SK-N-SH treated with all-trans-retinoic acid at 6 μM for 48 hours (cell line): ENCODE results near the gene LRRC4C.

Experiments used
- ATAC-seq: fragments of 200-7000 bp; cut with Tn5 transposase; 3 replicates; pipeline ENCODE4 v1.9.1; 2020; ENCODE audit warnings: mild to moderate bottlenecking, moderate library complexity
- ARNTL ChIP-seq: fragments of 450-650 bp; formaldehyde crosslinking; IDR thresholded peaks from 2 replicates; pipeline ENCODE4 v1.5.0; 2020; ENCODE audit warnings: low read depth, mild to moderate bottlenecking, moderate library complexity, borderline replicate concordance
- BACH2 ChIP-seq: fragments of 250-450 bp; sonication (Bioruptor Pico); IDR thresholded peaks from 2 replicates; pipeline ENCODE4 v1.9.0; 2021; ENCODE audit warnings: mild to moderate bottlenecking, borderline replicate concordance
- CSDC2 ChIP-seq: fragments of 250-450 bp; sonication (Bioruptor Pico); IDR thresholded peaks from 2 replicates; pipeline ENCODE4 v1.5.0; 2020; ENCODE audit warnings: mild to moderate bottlenecking, moderate library complexity
- ESRRG ChIP-seq: fragments of 250-450 bp; sonication (Bioruptor Pico); IDR thresholded peaks from 2 replicates; pipeline ENCODE4 v1.6.1; 2021; ENCODE audit warnings: mild to moderate bottlenecking
- GLIS3 ChIP-seq: fragments of 250-450 bp; sonication (Bioruptor Pico); IDR thresholded peaks from 2 replicates; pipeline ENCODE4 v1.5.0; 2020; ENCODE audit warnings: mild to moderate bottlenecking, moderate library complexity
- ISL1 ChIP-seq: fragments of 250-450 bp; sonication (Bioruptor Pico); IDR thresholded peaks from 2 replicates; pipeline ENCODE4 v2.1.2; 2022; ENCODE audit warnings: mild to moderate bottlenecking, moderate library complexity
- OSR1 ChIP-seq: fragments of 250-450 bp; sonication (Bioruptor Pico); IDR thresholded peaks from 2 replicates; pipeline ENCODE4 v1.8.0; 2022; ENCODE audit warnings: moderate library complexity, mild to moderate bottlenecking, inconsistent platforms
- PATZ1 ChIP-seq: fragments of 250-450 bp; sonication (Bioruptor Pico); IDR thresholded peaks from 2 replicates; pipeline ENCODE4 v1.8.0; 2020; ENCODE audit warnings: mild to moderate bottlenecking, moderate library complexity, borderline replicate concordance
- POU6F1 ChIP-seq: fragments of 250-450 bp; sonication (Bioruptor Pico); IDR thresholded peaks from 2 replicates; pipeline ENCODE4 v1.8.0; 2021; ENCODE audit warnings: low read depth, mild to moderate bottlenecking, moderate library complexity, borderline replicate concordance
- RARB ChIP-seq: fragments of 250-450 bp; sonication (Bioruptor Pico); IDR thresholded peaks from 2 replicates; pipeline ENCODE4 v1.8.0; 2021; ENCODE audit warnings: mild to moderate bottlenecking, moderate library complexity
- TCF4 ChIP-seq: fragments of 250-450 bp; sonication (Bioruptor Pico); IDR thresholded peaks from 2 replicates; pipeline ENCODE4 v1.8.0; 2021; ENCODE audit warnings: mild to moderate bottlenecking, moderate library complexity, borderline replicate concordance
- TOX ChIP-seq: fragments of 250-450 bp; sonication (Bioruptor Pico); IDR thresholded peaks from 2 replicates; pipeline ENCODE4 v1.8.0; 2021; ENCODE audit warnings: mild to moderate bottlenecking, moderate library complexity, borderline replicate concordance
- ZC3H10 ChIP-seq: fragments of 250-450 bp; sonication (Bioruptor Pico); IDR thresholded peaks from 2 replicates; pipeline ENCODE4 v1.5.1; 2021; ENCODE audit warnings: mild to moderate bottlenecking, moderate library complexity
- ZFP30 ChIP-seq: fragments of 450-650 bp; formaldehyde crosslinking; IDR thresholded peaks from 2 replicates; pipeline ENCODE4 v1.5.0; 2022; ENCODE audit warnings: mild to moderate bottlenecking, moderate library complexity
- ZNF565 ChIP-seq: fragments of 450-650 bp; formaldehyde crosslinking; conservative IDR thresholded peaks from 2 replicates; pipeline ENCODE4 v1.5.0; 2020; ENCODE audit warnings: low read depth, mild to moderate bottlenecking, moderate library complexity
- ZNF8 ChIP-seq: fragments of 450-650 bp; formaldehyde crosslinking; IDR thresholded peaks from 2 replicates; pipeline ENCODE4 v1.5.0; 2020; ENCODE audit warnings: mild to moderate bottlenecking, moderate library complexity
- TF ChIP-seq, protein P1 (sequence below): fragments of 250-450 bp; sonication (Bioruptor Pico); IDR thresholded peaks from 2 replicates; pipeline ENCODE4 v1.5.0; 2020; ENCODE audit warnings: mild to moderate bottlenecking, moderate library complexity
- TF ChIP-seq, protein P2 (sequence below): fragments of 250-450 bp; sonication (Bioruptor Pico); IDR thresholded peaks from 2 replicates; pipeline ENCODE4 v1.5.1; 2020; ENCODE audit warnings: low read depth, mild to moderate bottlenecking, moderate library complexity

The LRRC4C gene

GRCh38 chr11:40894501-40894900 is 565.0 kb downstream of the LRRC4C start:
- TF ChIP-seq ZFP30 (CRISPR knock-in tag) (no peak), ZNF8 (no peak), ESRRG (CRISPR knock-in tag) (no peak), ZC3H10 (no peak), CSDC2 (no peak), ARNTL (CRISPR knock-in tag) (no peak), TOX (CRISPR knock-in tag) (no peak), ISL1 (no peak), GLIS3 (CRISPR knock-in tag) (no peak), POU6F1 (CRISPR knock-in tag) (no peak), TCF4 (no peak), PATZ1 (CRISPR knock-in tag) (no peak)
- TF ChIP-seq, protein P1, sequence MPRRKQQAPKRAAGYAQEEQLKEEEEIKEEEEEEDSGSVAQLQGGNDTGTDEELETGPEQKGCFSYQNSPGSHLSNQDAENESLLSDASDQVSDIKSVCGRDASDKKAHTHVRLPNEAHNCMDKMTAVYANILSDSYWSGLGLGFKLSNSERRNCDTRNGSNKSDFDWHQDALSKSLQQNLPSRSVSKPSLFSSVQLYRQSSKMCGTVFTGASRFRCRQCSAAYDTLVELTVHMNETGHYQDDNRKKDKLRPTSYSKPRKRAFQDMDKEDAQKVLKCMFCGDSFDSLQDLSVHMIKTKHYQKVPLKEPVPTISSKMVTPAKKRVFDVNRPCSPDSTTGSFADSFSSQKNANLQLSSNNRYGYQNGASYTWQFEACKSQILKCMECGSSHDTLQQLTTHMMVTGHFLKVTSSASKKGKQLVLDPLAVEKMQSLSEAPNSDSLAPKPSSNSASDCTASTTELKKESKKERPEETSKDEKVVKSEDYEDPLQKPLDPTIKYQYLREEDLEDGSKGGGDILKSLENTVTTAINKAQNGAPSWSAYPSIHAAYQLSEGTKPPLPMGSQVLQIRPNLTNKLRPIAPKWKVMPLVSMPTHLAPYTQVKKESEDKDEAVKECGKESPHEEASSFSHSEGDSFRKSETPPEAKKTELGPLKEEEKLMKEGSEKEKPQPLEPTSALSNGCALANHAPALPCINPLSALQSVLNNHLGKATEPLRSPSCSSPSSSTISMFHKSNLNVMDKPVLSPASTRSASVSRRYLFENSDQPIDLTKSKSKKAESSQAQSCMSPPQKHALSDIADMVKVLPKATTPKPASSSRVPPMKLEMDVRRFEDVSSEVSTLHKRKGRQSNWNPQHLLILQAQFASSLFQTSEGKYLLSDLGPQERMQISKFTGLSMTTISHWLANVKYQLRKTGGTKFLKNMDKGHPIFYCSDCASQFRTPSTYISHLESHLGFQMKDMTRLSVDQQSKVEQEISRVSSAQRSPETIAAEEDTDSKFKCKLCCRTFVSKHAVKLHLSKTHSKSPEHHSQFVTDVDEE (CRISPR knock-in tag), result no peak
- no peak for ATAC-seq

DNA sequence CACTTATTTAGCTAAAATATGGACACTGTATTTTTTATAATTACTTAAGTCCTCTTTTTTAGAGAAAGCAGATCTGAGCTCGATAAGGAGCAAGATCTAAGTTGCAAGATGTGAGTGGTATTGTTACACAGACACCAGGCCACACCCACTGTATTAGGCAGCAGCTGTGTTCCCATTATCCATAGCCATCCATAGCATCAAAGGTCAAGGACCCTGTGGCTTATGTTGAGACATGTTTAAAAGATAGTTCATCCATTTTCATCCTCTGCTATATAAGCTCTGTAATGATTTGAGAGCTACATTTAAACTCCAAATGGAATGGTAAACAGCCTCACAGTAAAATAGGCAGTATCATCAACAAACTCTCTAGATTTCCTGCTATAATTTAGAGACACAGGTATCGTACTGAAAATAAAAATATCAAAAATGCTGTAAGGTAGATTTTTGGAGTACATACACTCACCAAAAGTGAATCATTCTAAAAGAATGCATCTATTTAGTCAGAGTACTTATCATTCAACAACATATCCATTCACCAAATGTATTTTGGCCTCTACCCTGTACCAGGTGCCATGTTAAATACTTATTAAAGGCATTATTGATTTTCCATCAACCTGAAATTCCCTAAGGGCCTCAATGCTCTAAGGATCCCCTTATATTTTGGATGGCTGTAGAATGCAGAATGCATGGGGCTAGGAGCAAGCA is 574.0 kb downstream of the LRRC4C start:
- ATAC-seq, result no peak

More for the DNA sequence above, 574.0 kb downstream of the LRRC4C start:
- no peak for TF ChIP-seq RARB
- no peak for TF ChIP-seq TCF4
- TF ChIP-seq TOX (CRISPR knock-in tag), result no peak
- TF ChIP-seq PATZ1 (CRISPR knock-in tag), result no peak
- TF ChIP-seq BACH2 (CRISPR knock-in tag), result no peak
- no peak for TF ChIP-seq ZC3H10
- no peak for TF ChIP-seq CSDC2
- no peak for TF ChIP-seq POU6F1 (CRISPR knock-in tag)
- TF ChIP-seq, protein P2, sequence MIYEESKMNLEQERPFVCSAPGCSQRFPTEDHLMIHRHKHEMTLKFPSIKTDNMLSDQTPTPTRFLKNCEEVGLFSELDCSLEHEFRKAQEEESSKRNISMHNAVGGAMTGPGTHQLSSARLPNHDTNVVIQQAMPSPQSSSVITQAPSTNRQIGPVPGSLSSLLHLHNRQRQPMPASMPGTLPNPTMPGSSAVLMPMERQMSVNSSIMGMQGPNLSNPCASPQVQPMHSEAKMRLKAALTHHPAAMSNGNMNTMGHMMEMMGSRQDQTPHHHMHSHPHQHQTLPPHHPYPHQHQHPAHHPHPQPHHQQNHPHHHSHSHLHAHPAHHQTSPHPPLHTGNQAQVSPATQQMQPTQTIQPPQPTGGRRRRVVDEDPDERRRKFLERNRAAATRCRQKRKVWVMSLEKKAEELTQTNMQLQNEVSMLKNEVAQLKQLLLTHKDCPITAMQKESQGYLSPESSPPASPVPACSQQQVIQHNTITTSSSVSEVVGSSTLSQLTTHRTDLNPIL, result no peak
- no peak for TF ChIP-seq ZNF8
- no peak for TF ChIP-seq GLIS3 (CRISPR knock-in tag)
- no peak for TF ChIP-seq ZNF565 (CRISPR knock-in tag)
- TF ChIP-seq, protein P1 (CRISPR knock-in tag), result no peak
- no peak for TF ChIP-seq ZFP30 (CRISPR knock-in tag)
- TF ChIP-seq OSR1 (CRISPR knock-in tag), result no peak
- no peak for TF ChIP-seq ISL1
